ENCODE data around the gene CPD.

The CPD gene

GRCh38 chr17:30505868-30506417 lies 127.2 kb downstream of the CPD start:
- no peak for DNase-seq (ENCODE audit: low spot score)

GRCh38 chr17:30506481-30506880 lies 127.8 kb downstream of the CPD start:
- no peak for DNase-seq (ENCODE audit: low spot score)

- no peak for DNase-seq (ENCODE audit: low spot score)
Observed at GRCh38 chr17:30513346-30513745, 134.6 kb downstream of the CPD start.

- DNase-seq (ENCODE audit: low spot score), result no peak
Observed at GRCh38 chr17:30514895-30515596, 136.3 kb downstream of the CPD start.

- DNase-seq (ENCODE audit: low spot score), result no peak
Observed at GRCh38 chr17:30517786-30518185, 139.1 kb downstream of the CPD start.

GRCh38 chr17:30519166-30519565 lies 140.4 kb downstream of the CPD start:
- no peak for DNase-seq (ENCODE audit: low spot score)
